K562 (cell line): ENCODE measurements around the gene SMYD1. TPM values are rescaled to one million over a fixed set of nuclear protein-coding genes. Genes with fewer than 3 reads are reported as not detected.

Source experiments
- BACH1 ChIP-seq: fragments of 200-800 bp; sonication (Bioruptor generic); IDR thresholded peaks from 2 replicates; pipeline ENCODE4 v1.6.1; 2016; ENCODE audit warnings: missing genetic modification characterization, missing compliant biosample characterization
- GTF2E2 ChIP-seq: fragments of 200-800 bp; sonication (Bioruptor generic); IDR thresholded peaks from 2 replicates; pipeline ENCODE4 v1.6.1; 2016; ENCODE audit warnings: missing genetic modification characterization, missing compliant biosample characterization
- KLF13 ChIP-seq: fragments of 450-650 bp; IDR thresholded peaks from 2 replicates; pipeline ENCODE4 v1.6.1; 2016; ENCODE audit warnings: missing genetic modification characterization, low read depth, mild to moderate bottlenecking, missing compliant biosample characterization, moderate library complexity, borderline replicate concordance
- MLX ChIP-seq, 2 experiments: fragments of 450-650 bp in 1 of 2; sonication (generic) in 1 of 2; formaldehyde crosslinking; conservative IDR thresholded peaks; 2 replicates each; pipeline versions ENCODE4 v1.4.0 to v1.8.1; 2020 to 2022; ENCODE audit warnings: mild to moderate bottlenecking in 1 of 2, missing genetic modification reagents in 1 of 2
- RBBP5 ChIP-seq: fragments of 200-600 bp; sonication (generic); IDR thresholded peaks from 2 replicates; pipeline ENCODE4 v1.6.1; 2012; ENCODE audit warnings: borderline replicate concordance, mild to moderate bottlenecking, low read length, control low read depth, inconsistent platforms; ENCODE audit not compliant: insufficient read depth, poor library complexity, severe bottlenecking
- RBM14 ChIP-seq: fragments of 200-400 bp; formaldehyde crosslinking; IDR thresholded peaks from 2 replicates; pipeline ENCODE4 v1.6.1; 2018; ENCODE audit warnings: low read depth, mild to moderate bottlenecking, low read length, moderate library complexity, borderline replicate concordance; ENCODE audit not compliant: insufficient read depth
- RUNX1 ChIP-seq: sonication (generic); IDR thresholded peaks from 2 replicates; pipeline ENCODE4 v1.6.1; 2016; ENCODE audit warnings: antibody characterized with exemption, low read depth
- SIN3A ChIP-seq, 2 experiments: fragments of 150-350 bp in 1 of 2; IDR thresholded peaks; 2 replicates each; pipeline ENCODE4 v1.6.1; 2011 to 2016; ENCODE audit warnings: borderline replicate concordance in 2 of 2, low read depth in 2 of 2, low read length in 2 of 2, mild to moderate bottlenecking in 2 of 2, moderate library complexity in 2 of 2; ENCODE audit not compliant: control insufficient read depth in 1 of 2
- SOX6 ChIP-seq: fragments of 450-650 bp; IDR thresholded peaks from 2 replicates; pipeline ENCODE4 v1.6.1; 2014; ENCODE audit warnings: mild to moderate bottlenecking
- TGIF2 ChIP-seq: sonication (generic); formaldehyde crosslinking; IDR thresholded peaks from 2 replicates; pipeline ENCODE4 v1.8.1; 2022; ENCODE audit warnings: mild to moderate bottlenecking, missing genetic modification reagents, moderate library complexity
- ZBTB43 ChIP-seq: sonication (generic); formaldehyde crosslinking; IDR thresholded peaks from 2 replicates; pipeline ENCODE4 v1.8.0; 2023; ENCODE audit warnings: mild to moderate bottlenecking, missing genetic modification reagents
- ZBTB7A ChIP-seq: IDR thresholded peaks from 2 replicates; pipeline ENCODE4 v1.6.1; 2011; ENCODE audit warnings: low read depth, mild to moderate bottlenecking, low read length, moderate library complexity, borderline replicate concordance; ENCODE audit not compliant: control insufficient read depth
- ZKSCAN8 ChIP-seq: fragments of 200-800 bp; sonication (Bioruptor generic); IDR thresholded peaks from 2 replicates; pipeline ENCODE4 v1.6.1; 2016; ENCODE audit warnings: missing genetic modification characterization, missing compliant biosample characterization
- ZNF253 ChIP-seq: fragments of 250-450 bp; sonication (Bioruptor Pico); conservative IDR thresholded peaks from 2 replicates; pipeline ENCODE4 v1.6.1; 2021; ENCODE audit warnings: mild to moderate bottlenecking
- ZNF76 ChIP-seq: fragments of 250-450 bp; sonication (Bioruptor Pico); IDR thresholded peaks from 2 replicates; pipeline ENCODE4 v1.4.0; 2020; ENCODE audit warnings: mild to moderate bottlenecking, moderate library complexity, borderline replicate concordance
- ZNF764 ChIP-seq: fragments of 250-450 bp; sonication (Bioruptor Pico); IDR thresholded peaks from 2 replicates; pipeline ENCODE4 v1.4.0; 2020; ENCODE audit warnings: low read depth, mild to moderate bottlenecking, moderate library complexity
- ZNF79 ChIP-seq: fragments of 250-450 bp; sonication (Bioruptor Pico); IDR thresholded peaks from 2 replicates; pipeline ENCODE4 v1.4.0; 2020; ENCODE audit warnings: low read depth, mild to moderate bottlenecking, moderate library complexity
- polyA plus RNA-seq, 8 experiments: library from polyadenylated mRNA; depleted of rRNA in 4 of 8; stranded (reverse) in 5 of 8; unstranded in 3 of 8; fragments of >200 nt; fragmentation: Nextera tagmentation in 2 of 8; fragmentation: Illumina TruSeq in 1 of 8; extraction: Ambion mirVana in 2 of 8; extraction: Trizol in 1 of 8; gene quantifications; 2 replicates each; pipeline versions ENCODE4 v1.2.1 to v1.2.3, GENCODE V29; 2011 to 2014; ENCODE audit warnings: inconsistent platforms in 1 of 8, missing spikeins in 1 of 8
- total RNA-seq, 7 experiments: library from RNA; depleted of rRNA in 6 of 7; stranded (reverse); fragments of >200 nt in 6 of 7; fragmentation: Illumina TruSeq in 2 of 7; extraction: Trizol in 2 of 7; gene quantifications; 2 replicates each; pipeline versions ENCODE4 v1.2.1 to v1.2.3, GENCODE V29; 2011 to 2021; ENCODE audit warnings: low replicate concordance in 1 of 7
- TF ChIP-seq, protein P1 (sequence below): sonication (generic); formaldehyde crosslinking; IDR thresholded peaks from 2 replicates; pipeline ENCODE4 v1.8.0; 2022; ENCODE audit warnings: mild to moderate bottlenecking, missing genetic modification reagents

Gene SMYD1
- total and polyA plus RNA-seq, 9 of the 15 experiments (the other 6 are each of a cell fraction or from before 2014, with no cell fraction given) = not detected

DNA sequence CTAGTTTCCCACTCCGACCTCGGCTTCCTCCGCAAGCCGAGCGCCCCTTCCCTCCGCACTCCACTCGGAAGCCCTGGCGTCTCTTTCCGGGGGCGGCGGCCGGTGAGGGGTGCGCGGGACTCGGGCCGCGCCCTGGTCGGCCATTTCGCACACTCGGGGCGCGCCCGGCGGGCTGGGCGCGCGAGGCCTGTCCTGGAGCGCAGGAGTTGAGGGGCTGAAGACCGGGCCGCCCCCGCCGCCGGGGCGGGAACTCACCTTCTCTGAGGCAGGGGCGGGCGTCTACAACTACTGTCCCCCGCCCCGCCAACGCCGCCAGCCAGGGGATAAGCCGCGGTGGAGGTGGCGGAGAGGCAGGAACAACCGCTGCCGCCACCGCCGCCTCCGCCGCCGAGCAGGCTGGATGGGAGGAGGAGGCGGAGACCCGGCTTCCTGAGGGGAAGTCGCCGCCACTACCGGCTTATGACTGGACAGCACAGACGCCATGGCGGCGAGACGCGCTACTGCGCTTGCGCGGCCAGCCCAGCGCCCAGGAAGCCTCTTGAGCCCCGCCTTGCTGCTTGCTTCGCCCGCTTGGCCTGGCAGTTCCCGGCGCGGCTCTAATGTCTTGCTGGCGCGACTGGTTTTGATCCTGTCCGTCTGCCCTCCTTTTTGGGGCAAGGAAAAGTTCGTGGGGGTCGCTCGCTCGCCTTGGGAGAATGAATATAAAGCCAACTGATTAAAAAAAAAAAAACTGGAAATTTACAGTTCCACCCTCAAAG lies 12.1 kb upstream of the SMYD1 start, which contains the start of gene KRCC1 (continued):
- TF ChIP-seq, protein P1, sequence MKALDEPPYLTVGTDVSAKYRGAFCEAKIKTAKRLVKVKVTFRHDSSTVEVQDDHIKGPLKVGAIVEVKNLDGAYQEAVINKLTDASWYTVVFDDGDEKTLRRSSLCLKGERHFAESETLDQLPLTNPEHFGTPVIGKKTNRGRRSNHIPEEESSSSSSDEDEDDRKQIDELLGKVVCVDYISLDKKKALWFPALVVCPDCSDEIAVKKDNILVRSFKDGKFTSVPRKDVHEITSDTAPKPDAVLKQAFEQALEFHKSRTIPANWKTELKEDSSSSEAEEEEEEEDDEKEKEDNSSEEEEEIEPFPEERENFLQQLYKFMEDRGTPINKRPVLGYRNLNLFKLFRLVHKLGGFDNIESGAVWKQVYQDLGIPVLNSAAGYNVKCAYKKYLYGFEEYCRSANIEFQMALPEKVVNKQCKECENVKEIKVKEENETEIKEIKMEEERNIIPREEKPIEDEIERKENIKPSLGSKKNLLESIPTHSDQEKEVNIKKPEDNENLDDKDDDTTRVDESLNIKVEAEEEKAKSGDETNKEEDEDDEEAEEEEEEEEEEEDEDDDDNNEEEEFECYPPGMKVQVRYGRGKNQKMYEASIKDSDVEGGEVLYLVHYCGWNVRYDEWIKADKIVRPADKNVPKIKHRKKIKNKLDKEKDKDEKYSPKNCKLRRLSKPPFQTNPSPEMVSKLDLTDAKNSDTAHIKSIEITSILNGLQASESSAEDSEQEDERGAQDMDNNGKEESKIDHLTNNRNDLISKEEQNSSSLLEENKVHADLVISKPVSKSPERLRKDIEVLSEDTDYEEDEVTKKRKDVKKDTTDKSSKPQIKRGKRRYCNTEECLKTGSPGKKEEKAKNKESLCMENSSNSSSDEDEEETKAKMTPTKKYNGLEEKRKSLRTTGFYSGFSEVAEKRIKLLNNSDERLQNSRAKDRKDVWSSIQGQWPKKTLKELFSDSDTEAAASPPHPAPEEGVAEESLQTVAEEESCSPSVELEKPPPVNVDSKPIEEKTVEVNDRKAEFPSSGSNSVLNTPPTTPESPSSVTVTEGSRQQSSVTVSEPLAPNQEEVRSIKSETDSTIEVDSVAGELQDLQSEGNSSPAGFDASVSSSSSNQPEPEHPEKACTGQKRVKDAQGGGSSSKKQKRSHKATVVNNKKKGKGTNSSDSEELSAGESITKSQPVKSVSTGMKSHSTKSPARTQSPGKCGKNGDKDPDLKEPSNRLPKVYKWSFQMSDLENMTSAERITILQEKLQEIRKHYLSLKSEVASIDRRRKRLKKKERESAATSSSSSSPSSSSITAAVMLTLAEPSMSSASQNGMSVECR (CRISPR knock-in tag) = peak; percentile 28; the same call in 1 of the 2 replicates
- TF ChIP-seq BACH1 (tag) = no peak
- no peak for TF ChIP-seq ZNF253 (CRISPR knock-in tag)
- no peak for TF ChIP-seq MLX (CRISPR knock-in tag; conservative IDR thresholded peaks at IDR 0.05)
- 0 out of 2 replicates have a peak, but pooled peaks have one; percentile 11 for TF ChIP-seq SOX6
- TF ChIP-seq RBBP5 = peak; percentile 37
- peak; percentile 91 for TF ChIP-seq GTF2E2 (tag)
- TF ChIP-seq ZBTB43 (CRISPR knock-in tag) = no peak
- no peak for TF ChIP-seq ZKSCAN8
- TF ChIP-seq ZNF76 = no peak
- no peak for TF ChIP-seq ZNF79 (CRISPR knock-in tag)
- TF ChIP-seq TGIF2 (CRISPR knock-in tag) = no peak
- TF ChIP-seq KLF13 (tag) = no peak
- 0 out of 4 replicates have a peak, but pooled peaks of 1 of the 2 experiments have one; percentile 50 for TF ChIP-seq SIN3A (IDR thresholded peaks at IDR 0.05; ENCODE audit: borderline replicate concordance in 2 of 2, control insufficient read depth in 1 of 2, low read depth in 2 of 2, low read length in 2 of 2)
- TF ChIP-seq ZNF764 (CRISPR knock-in tag) = no peak
- TF ChIP-seq RUNX1 = no peak
- TF ChIP-seq RBM14 = 0 out of 2 replicates have a peak, but pooled peaks have one; percentile 95
- TF ChIP-seq ZBTB7A = peak; percentile 81; the same call in 1 of the 2 replicates
